Keratinocyte (primary cell): ENCODE results near the gene GKN2. TPM values are rescaled to one million over a fixed set of nuclear protein-coding genes. Genes with fewer than 3 reads are reported as not detected.

Source experiments
- DNase-seq: peaks from one replicate; pipeline ENCODE4 v3.0.0-alpha.2; 2011; ENCODE audit warnings: low read depth, missing footprints, low spot score
- FAIRE-seq: peaks from 2 replicates; lab custom pipeline; 2011; peaks lifted over from hg19 to GRCh38; lab: Jason Lieb, UNC
- H2AFZ ChIP-seq: 2 replicates; pipeline ENCODE4 v1.6.0; 2012; ENCODE audit warnings: low read length, control low read depth, inconsistent platforms; ENCODE audit not compliant: control insufficient read depth
- H3K27ac ChIP-seq: 2 replicates; pipeline ENCODE4 v1.5.1; 2011; ENCODE audit warnings: low read length; ENCODE audit not compliant: control insufficient read depth, insufficient read depth
- H3K27me3 ChIP-seq: 3 replicates; pipeline ENCODE4 v1.6.0; 2011; ENCODE audit warnings: low read length; ENCODE audit not compliant: control insufficient read depth, insufficient read depth; ENCODE audit errors: extremely low read depth
- H3K36me3 ChIP-seq, 2 experiments: 2 replicates in 1 of 2; 3 replicates in 1 of 2; pipeline ENCODE4 v1.5.1; 2011; ENCODE audit warnings: low read length in 2 of 2, mild to moderate bottlenecking in 1 of 2; ENCODE audit not compliant: control insufficient read depth in 2 of 2, insufficient read depth in 2 of 2; ENCODE audit errors: extremely low read depth in 1 of 2
- H3K4me1 ChIP-seq: 3 replicates; pipeline ENCODE4 v1.5.1; 2011; ENCODE audit warnings: low read length; ENCODE audit not compliant: control insufficient read depth, insufficient read depth; ENCODE audit errors: extremely low read depth
- H3K4me2 ChIP-seq: 3 replicates; pipeline ENCODE4 v1.6.0; 2011; ENCODE audit warnings: low read depth, low read length; ENCODE audit not compliant: control insufficient read depth, insufficient read depth; ENCODE audit errors: extremely low read depth
- H3K4me3 ChIP-seq, 3 experiments: fragments of 200-600 bp in 1 of 3; sonication (generic) in 1 of 3; 2 replicates in 2 of 3; 3 replicates in 1 of 3; pipeline ENCODE4 v1.5.1; 2011 to 2016; ENCODE audit warnings: low read length in 3 of 3, mild to moderate bottlenecking in 3 of 3, control low read depth in 2 of 3, inconsistent platforms in 1 of 3, low read depth in 1 of 3, mixed read lengths in 1 of 3, mixed run types in 1 of 3, moderate library complexity in 1 of 3; ENCODE audit not compliant: control insufficient read depth in 2 of 3, insufficient read depth in 2 of 3; ENCODE audit errors: extremely low read depth in 1 of 3
- H3K79me2 ChIP-seq: 2 replicates; pipeline ENCODE4 v1.6.0; 2012; ENCODE audit warnings: low read length; ENCODE audit not compliant: control insufficient read depth, insufficient read depth
- H3K9ac ChIP-seq: 3 replicates; pipeline ENCODE4 v1.6.0; 2011; ENCODE audit warnings: low read length; ENCODE audit not compliant: control insufficient read depth, insufficient read depth; ENCODE audit errors: extremely low read depth
- H3K9me1 ChIP-seq: 3 replicates; pipeline ENCODE4 v1.6.0; 2011; ENCODE audit warnings: low read length; ENCODE audit not compliant: control insufficient read depth, insufficient read depth; ENCODE audit errors: extremely low read depth
- H3K9me3 ChIP-seq: 2 replicates; pipeline ENCODE4 v1.5.1; 2012; ENCODE audit warnings: low read depth, low read length; ENCODE audit not compliant: control insufficient read depth
- H4K20me1 ChIP-seq: 3 replicates; pipeline ENCODE4 v1.6.0; 2011; ENCODE audit warnings: low read length; ENCODE audit not compliant: control insufficient read depth, insufficient read depth; ENCODE audit errors: extremely low read depth
- EZH2 ChIP-seq: IDR thresholded peaks from one replicate; pipeline ENCODE4 v1.6.1; 2012; ENCODE audit warnings: inconsistent platforms, mild to moderate bottlenecking, low read length, moderate library complexity
- dilution Hi-C: fragments of 300-500 bp; cut with MboI; formaldehyde crosslinking; loops from one replicate; pipeline ENCODE4 v1.7.0; 2020; ENCODE audit warnings: low sequenced_read_pairs; ENCODE audit not compliant: extremely low pct_ligation_motif_present
- polyA plus RNA-seq, 5 experiments: library from polyadenylated mRNA; depleted of rRNA in 3 of 5; stranded (reverse) in 3 of 5; stranded (forward) in 1 of 5; unstranded in 1 of 5; fragments of >200 nt; gene quantifications; 1 replicate in 1 of 5; 2 replicates in 3 of 5; 3 replicates in 1 of 5; pipeline versions ENCODE4 v1.2.1 to v1.2.3, GENCODE V29; 2011 to 2012; ENCODE audit warnings: missing spikeins in 2 of 5, low read depth in 1 of 5, low replicate concordance in 1 of 5
- TF ChIP-seq, protein P1 (sequence below), 3 experiments: IDR thresholded peaks in 1 of 3; conservative IDR thresholded peaks in 1 of 3; optimal IDR thresholded peaks in 1 of 3; 2 replicates in 2 of 3; 3 replicates in 1 of 3; pipeline versions ENCODE3 to v1.5.1; 2011; ENCODE audit warnings: low read length in 3 of 3, mild to moderate bottlenecking in 3 of 3, moderate library complexity in 2 of 3, control low read depth in 1 of 3, inconsistent platforms in 1 of 3; ENCODE audit not compliant: insufficient read depth in 2 of 3; ENCODE audit errors: extremely low read depth in 1 of 3

Gene GKN2
- polyA plus RNA-seq, 1 donor (not counting 4 experiments of a cell fraction or from before 2014, with no cell fraction given) = 0.08 TPM

DNA sequence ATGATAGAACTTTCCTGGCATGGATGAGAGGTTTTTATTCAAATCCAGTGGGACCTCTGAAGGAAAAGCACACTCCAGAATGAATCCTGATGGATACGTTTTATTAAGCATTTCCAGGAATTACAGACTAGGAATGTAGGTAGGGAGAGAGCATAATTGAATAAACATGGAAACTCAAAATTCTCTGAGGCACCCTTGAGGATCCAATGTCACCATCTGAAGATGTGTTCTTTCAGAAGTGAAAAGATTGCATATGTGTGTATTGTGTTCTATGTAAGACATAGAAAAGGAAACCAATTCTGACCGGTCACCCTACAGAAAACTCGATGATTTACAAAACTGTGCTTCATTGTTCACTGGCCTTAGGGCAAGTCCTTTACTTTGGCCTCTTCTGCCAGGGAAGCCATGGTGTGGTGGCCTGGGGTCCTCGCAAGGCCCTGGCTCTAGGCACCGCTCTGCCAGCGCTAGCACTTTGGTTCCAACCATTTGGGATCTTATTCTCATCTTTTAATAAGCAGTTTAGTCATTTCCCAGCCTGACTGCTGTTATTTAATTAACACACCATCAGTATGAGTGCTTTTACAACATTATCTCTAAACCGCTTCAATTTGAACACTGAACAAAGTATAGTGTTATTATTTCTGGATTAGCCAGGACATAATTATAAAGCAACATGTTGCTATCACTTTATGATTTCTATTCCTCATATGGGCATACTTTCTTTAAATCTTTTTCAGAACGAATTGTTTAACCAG is 17.2 kb upstream of the GKN2 start:
- no peaks in the 10 kb centered on the region for H3K27me3 ChIP-seq
- H3K27ac ChIP-seq = no peak overlapping the region
- H3K9ac ChIP-seq = no peak overlapping the region
- no peak for TF ChIP-seq EZH2
- TF ChIP-seq, protein P1, sequence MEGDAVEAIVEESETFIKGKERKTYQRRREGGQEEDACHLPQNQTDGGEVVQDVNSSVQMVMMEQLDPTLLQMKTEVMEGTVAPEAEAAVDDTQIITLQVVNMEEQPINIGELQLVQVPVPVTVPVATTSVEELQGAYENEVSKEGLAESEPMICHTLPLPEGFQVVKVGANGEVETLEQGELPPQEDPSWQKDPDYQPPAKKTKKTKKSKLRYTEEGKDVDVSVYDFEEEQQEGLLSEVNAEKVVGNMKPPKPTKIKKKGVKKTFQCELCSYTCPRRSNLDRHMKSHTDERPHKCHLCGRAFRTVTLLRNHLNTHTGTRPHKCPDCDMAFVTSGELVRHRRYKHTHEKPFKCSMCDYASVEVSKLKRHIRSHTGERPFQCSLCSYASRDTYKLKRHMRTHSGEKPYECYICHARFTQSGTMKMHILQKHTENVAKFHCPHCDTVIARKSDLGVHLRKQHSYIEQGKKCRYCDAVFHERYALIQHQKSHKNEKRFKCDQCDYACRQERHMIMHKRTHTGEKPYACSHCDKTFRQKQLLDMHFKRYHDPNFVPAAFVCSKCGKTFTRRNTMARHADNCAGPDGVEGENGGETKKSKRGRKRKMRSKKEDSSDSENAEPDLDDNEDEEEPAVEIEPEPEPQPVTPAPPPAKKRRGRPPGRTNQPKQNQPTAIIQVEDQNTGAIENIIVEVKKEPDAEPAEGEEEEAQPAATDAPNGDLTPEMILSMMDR (optimal IDR thresholded peaks at IDR 0.05 in 1 of 3, IDR thresholded peaks at IDR 0.05 in 1 of 3, conservative IDR thresholded peaks at IDR 0.05 in 1 of 3; ENCODE audit: extremely low read depth in 1 of 3, insufficient read depth in 2 of 3, low read length in 3 of 3) = no peak
- H3K36me3 ChIP-seq = no peaks in the 10 kb centered on the region
- no peaks in the 10 kb centered on the region for H3K9me3 ChIP-seq
- peaks cover 24% of the 10 kb centered on the region for H3K4me1 ChIP-seq
- H2AFZ ChIP-seq = no peak overlapping the region
- no peaks in the 10 kb centered on the region for H3K9me1 ChIP-seq
- dilution Hi-C loops = no loop called here
- H4K20me1 ChIP-seq = no peaks in the 10 kb centered on the region
- no peak overlapping the region for H3K4me2 ChIP-seq
- no peak overlapping the region for H3K4me3 ChIP-seq
- H3K79me2 ChIP-seq = no peaks in the 10 kb centered on the region
- DNase-seq (no peak), FAIRE-seq (no peak)

DNA sequence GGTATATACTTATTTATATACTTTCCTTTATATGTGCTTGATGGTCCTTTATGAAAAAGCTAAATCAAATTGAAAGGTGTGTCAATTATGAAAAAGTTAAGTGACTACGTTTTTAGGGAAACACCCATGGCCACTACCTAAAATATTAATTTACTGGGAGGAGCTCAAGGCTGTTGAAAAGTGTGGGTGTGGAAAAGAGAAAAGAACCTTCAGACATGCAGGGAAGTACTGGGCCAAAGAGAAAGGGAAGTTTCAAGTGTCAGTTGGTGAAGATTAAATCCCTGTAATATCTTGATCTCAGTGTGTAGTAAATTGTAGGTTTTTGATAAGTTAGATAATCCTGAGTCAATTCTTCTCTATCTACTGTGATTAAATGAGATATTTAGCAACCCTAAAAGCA is 15.5 kb upstream of the GKN2 start:
- no peaks in the 10 kb centered on the region for H3K9me1 ChIP-seq
- dilution Hi-C loops = no loop called here
- no peaks in the 10 kb centered on the region for H4K20me1 ChIP-seq
- no peak overlapping the region for H3K4me3 ChIP-seq
- H3K4me2 ChIP-seq = no peak overlapping the region
- H3K36me3 ChIP-seq = no peaks in the 10 kb centered on the region
- no peak overlapping the region for H3K27ac ChIP-seq
- H3K9ac ChIP-seq = no peak overlapping the region
- FAIRE-seq = no peak
- peaks cover 20% of the 10 kb centered on the region for H3K4me1 ChIP-seq
- DNase-seq = no peak
- no peaks in the 10 kb centered on the region for H3K9me3 ChIP-seq
- no peaks in the 10 kb centered on the region for H3K27me3 ChIP-seq
- no peaks in the 10 kb centered on the region for H3K79me2 ChIP-seq
- H2AFZ ChIP-seq = no peak overlapping the region
- TF ChIP-seq, protein P1 (optimal IDR thresholded peaks at IDR 0.05 in 1 of 3, IDR thresholded peaks at IDR 0.05 in 1 of 3, conservative IDR thresholded peaks at IDR 0.05 in 1 of 3; ENCODE audit: extremely low read depth in 1 of 3, insufficient read depth in 2 of 3, low read length in 3 of 3) = no peak
- no peak for TF ChIP-seq EZH2
